NCI-H69 (cell line): ENCODE measurements around the gene ADPRHL1.

Source experiments
- DNase-seq: peaks from one replicate; lab custom pipeline; 2025; lab: John Stamatoyannopoulos, UW

The ADPRHL1 gene

GRCh38 chr13:113479179-113479578 is 25.9 kb upstream of the ADPRHL1 start:
- DNase-seq = no peak

DNA sequence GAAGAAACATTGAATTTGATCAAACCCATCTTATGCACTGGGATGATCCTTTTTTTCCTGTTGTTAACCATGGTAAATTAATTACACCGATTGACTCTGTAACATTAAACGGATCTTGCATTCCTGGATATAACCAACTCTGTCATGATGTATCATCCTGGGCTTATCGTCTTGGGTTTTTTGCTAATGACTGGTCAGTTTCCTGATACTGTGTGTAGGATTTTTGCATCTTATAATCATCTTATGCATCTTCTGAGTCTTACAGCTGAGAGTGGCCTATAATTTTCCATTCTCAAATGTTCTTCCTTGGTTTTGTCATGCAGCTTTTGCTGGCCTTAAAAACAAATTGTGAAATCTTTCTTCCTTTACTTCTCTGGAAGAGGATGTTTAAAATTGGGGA is 24.4 kb upstream of the ADPRHL1 start:
- no peak for DNase-seq

GRCh38 chr13:113476811-113477210 is 23.5 kb upstream of the ADPRHL1 start:
- no peak for DNase-seq

- DNase-seq = no peak
These were observed 22.6 kb upstream of the ADPRHL1 start for GRCh38 chr13:113475911-113476310.

- DNase-seq = no peak
These were observed 22.0 kb upstream of the ADPRHL1 start for GRCh38 chr13:113475280-113475679.

DNA sequence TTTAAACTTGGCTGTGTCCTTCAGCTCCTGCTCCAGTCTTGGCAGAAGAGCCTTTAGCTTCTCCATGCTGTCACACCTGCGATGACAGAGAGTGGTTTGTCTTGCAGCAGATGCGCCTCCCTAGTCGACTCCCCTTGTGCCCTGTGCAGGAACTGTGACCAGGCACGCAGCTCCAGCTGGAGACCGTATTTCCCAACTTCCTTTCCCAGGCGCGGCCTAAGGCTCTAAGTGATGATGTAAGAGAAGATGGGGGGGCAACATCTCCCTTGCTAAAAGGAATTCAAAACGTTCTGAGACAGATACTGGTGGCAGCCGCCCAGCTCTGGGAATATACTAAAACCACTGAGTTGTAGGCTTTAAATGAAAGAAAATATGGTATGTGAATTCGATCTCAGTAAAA is 20.9 kb upstream of the ADPRHL1 start:
- DNase-seq = no peak

GRCh38 chr13:113472355-113473025 is 19.2 kb upstream of the ADPRHL1 start:
- DNase-seq = no peak

DNA sequence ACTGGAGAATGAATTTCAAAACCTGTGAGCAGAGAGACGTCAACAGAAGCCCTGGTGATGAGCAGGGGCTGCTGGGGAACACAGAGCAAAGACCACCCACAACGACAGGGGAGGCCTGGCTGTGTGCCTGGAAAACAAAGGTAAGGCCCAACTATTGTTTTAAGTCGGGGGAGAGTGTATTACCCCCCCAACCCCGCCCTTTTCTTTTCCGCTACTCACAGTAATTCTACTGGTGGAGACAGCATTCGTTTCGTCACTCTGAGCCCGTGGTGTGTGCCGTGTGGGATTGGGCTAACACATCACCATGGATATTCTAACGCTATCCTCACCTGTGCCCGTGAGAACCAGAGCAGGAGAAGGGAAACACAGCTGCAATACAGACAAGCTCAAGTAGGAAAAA is 18.6 kb upstream of the ADPRHL1 start:
- no peak for DNase-seq

DNA sequence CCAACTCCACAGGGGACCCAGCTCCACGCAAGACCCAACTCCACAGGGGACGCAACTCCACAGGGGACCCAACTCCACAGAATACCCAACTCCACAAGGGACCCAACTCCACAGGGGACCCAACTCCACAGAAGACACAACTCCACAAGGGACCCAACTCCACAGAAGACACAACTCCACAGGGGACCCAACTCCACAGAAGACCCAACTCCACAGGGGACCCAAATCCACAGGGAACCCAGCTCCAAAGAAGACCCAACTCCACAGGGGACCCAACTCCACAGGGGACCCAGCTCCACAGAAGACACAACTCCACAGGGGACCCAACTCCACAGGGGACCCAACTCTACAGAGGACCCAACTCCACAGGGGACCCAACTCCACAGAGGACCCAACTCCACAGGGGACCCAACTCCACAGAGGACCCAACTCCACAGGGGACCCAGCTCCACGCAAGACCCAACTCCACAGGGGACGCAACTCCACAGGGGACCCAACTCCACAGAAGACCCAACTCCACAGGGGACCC is 17.4 kb upstream of the ADPRHL1 start:
- DNase-seq = peak; percentile 41

GRCh38 chr13:113470073-113470472 is 16.8 kb upstream of the ADPRHL1 start:
- DNase-seq = peak; percentile 24

GRCh38 chr13:113469582-113469981 is 16.3 kb upstream of the ADPRHL1 start:
- DNase-seq = no peak

GRCh38 chr13:113468472-113469201 is 15.3 kb upstream of the ADPRHL1 start:
- peak; percentile 87 for DNase-seq

DNA sequence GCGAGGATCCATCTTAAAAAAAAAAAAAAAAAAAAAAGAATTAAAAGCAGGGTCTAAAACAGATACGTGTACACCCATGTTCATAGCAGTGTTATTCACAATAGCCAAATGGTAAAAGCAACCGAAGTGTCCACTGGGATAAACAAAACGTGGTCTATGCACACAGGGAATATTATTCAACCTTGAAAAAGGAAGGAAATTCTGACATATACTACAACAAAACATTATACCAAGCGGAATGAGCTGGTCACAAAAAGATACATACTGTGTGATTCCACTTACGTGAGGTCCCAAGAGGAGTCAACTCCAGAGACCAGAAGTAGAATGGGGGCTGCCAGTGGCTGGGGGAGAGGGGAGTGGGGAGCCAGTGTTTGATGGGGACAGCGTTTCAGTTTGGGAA is 14.7 kb upstream of the ADPRHL1 start:
- DNase-seq = no peak

DNA sequence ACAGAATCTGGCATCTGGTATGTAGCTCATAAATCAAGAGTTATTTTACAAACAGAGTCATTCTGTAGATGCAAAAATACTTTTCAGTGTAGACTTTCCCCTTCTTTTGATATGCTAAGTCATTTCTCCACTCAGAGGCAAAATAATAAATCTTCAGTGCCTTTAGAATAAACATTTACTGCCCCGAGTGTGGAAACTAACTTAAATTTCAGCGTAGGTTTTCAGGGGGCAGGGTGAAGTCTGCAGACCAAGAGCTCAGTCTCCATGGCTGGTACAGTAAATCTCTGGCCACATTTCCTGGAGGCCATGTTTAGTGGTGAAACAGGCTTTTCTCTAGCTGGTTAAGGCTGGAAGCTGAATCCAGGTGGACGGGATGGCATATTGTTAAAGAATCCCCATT is 13.1 kb upstream of the ADPRHL1 start:
- DNase-seq = no peak

DNA sequence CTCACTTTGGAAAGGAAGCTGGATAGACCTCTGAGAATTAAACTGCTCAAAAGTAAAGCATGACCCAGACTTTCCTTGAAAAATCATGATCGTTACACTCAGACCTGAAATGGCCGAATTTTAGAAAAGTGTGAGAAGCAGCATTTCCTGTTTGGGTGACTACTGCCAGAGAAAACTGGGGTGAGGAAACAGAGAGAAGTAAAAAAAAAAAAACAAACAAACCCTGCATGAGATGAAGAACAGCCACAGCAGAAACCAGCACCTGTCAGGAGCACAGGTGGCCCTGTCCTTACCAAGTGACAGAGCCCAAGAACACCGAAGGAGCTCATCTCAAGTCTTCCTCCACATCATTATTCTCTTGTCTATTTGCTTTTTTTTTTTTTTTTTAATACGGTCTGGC is 12.0 kb upstream of the ADPRHL1 start:
- DNase-seq = no peak

- DNase-seq = no peak
These were observed 11.2 kb upstream of the ADPRHL1 start for GRCh38 chr13:113464476-113464875.

DNA sequence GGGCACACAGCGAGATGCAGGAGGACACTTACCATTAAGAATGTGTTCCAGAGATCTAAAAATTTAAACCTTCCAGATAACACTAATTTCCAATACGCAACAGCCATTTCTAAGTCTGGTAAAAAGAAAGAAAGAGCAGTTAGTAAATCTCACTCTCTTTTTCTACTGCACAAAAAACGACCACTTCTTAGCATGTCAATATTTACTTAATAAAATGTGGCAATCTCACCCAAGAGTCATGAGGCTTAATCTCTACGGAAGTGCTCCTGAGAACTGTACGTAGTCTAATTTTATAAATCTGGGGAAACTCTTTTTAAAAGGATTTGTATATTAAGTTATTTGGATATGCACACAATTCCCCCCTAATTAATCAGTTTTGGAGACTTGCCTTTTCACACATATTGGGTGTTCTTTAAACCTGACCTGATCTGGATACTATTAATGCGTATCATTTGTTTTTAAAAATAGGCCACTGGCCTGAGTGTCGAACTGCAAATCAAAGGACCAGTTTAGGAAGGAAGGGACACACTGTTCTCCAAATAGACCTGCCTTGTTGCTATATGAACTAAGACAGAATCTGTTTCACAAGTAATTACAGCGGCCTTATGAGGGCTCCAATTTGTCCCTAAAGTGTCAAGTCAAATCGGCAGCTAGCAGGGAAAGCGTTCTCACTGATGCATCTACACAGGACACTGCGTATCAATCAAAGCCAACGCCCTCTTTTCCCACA is 7.9 kb upstream of the ADPRHL1 start:
- no peak for DNase-seq

GRCh38 chr13:113460599-113460998 is 7.3 kb upstream of the ADPRHL1 start:
- DNase-seq = no peak

DNA sequence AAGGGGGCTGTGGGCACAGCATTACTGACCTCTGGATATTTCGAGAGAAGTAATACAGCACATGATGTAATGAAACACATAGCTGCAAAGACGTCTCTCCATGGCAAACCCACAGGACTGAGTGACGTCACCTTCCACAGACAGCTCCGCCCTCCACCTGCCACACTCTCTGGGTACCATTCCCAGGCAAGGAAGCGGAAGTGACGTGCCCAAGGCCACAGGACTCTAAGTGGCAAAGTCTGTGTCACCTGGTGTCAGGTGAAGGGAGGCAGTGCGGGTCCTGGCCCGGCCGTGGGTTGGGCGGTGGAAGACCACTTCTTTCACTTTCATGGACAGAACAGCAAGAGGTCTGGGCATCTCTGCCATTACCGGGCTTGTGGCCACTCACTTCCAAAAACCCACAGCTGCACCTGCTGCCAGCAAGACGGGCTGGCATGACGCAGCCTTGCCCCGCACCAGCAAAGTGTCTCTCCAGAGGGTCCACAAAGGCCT is 6.8 kb upstream of the ADPRHL1 start:
- DNase-seq = no peak

DNA sequence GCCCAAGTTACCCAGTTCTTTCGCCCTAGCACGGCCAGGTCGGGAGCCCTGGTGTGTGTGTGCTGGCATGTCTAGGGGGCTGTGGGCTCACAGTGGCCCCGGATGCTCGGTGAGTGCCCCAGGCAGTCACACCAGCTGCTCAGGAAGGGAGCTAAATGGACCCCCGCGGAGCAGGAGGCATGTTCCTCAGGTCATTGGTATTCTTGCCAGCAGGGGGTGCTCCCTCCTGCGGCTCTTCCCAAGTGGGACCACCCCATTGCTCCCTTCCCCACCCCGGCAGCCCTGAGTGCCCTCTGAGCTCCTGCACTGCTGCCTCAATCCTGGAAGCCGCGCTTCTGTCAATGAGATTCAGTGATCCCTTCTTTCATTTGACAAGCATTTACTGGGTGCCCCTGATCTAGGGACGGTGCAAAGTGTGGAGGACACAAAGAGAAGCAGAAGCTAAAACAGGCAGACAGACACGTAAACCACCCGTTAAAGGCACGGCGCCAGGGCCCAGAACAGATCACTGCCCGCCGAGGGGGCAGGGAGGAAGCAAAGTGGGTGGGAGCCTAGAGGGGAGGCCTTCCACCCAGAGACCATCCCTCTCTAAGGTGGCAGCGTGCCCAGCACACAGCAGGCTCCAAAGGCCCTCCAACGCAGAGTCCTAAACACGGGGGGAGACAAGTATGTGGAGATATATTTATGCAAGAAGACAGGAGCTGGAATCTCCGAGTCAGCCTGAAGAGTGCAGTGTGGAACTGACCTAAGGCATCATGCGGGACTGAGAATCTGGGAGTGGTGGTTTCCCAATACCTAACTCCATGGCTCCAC is 5.2 kb upstream of the ADPRHL1 start:
- peak; percentile 58 for DNase-seq

- DNase-seq = no peak
These were observed 4.2 kb upstream of the ADPRHL1 start for GRCh38 chr13:113457510-113457909.
